GM19035 (cell line): ENCODE results near the gene ZNF526.

ENCODE experiments used
- ATAC-seq: cut with Tn5 transposase; IDR thresholded peaks from one replicate; pipeline ENCODE4 v1.9.1; 2021; ENCODE audit not compliant: unreplicated experiment

ZNF526 gene

GRCh38 chr19:42219812-42220750 lies at the start of gene ZNF526:
ZNF526 (plus strand) TSS chr19:42220312; CDS start chr19:42224404, 4,092 bp downstream.
- ATAC-seq, result peak; percentile 61

GRCh38 chr19:42170715-42171114 lies 49.4 kb upstream of the ZNF526 start:
- ATAC-seq, result no peak

GRCh38 chr19:42172261-42172660 lies 47.9 kb upstream of the ZNF526 start:
- ATAC-seq, result no peak

GRCh38 chr19:42173695-42174094 lies 46.4 kb upstream of the ZNF526 start:
- no peak for ATAC-seq

GRCh38 chr19:42174188-42174587 lies 45.9 kb upstream of the ZNF526 start:
- no peak for ATAC-seq

- ATAC-seq, result no peak
Observed at GRCh38 chr19:42174958-42175734, 45.0 kb upstream of the ZNF526 start.

- ATAC-seq, result no peak
Observed at GRCh38 chr19:42175952-42176648, 44.0 kb upstream of the ZNF526 start.

- ATAC-seq, result no peak
Observed at GRCh38 chr19:42176649-42176989, 43.5 kb upstream of the ZNF526 start.

- ATAC-seq, result no peak
Observed at GRCh38 chr19:42176990-42177685, 43.0 kb upstream of the ZNF526 start.

- no peak for ATAC-seq
Observed at GRCh38 chr19:42177686-42178019, 42.5 kb upstream of the ZNF526 start.

GRCh38 chr19:42178791-42179674 lies 41.1 kb upstream of the ZNF526 start:
- no peak for ATAC-seq

GRCh38 chr19:42184401-42184861 lies 35.7 kb upstream of the ZNF526 start:
- ATAC-seq, result no peak

- no peak for ATAC-seq
Observed at GRCh38 chr19:42185277-42185676, 34.8 kb upstream of the ZNF526 start.

- no peak for ATAC-seq
Observed at GRCh38 chr19:42188665-42189064, 31.4 kb upstream of the ZNF526 start.

- no peak for ATAC-seq
Observed at GRCh38 chr19:42189133-42189532, 31.0 kb upstream of the ZNF526 start.

GRCh38 chr19:42191330-42191729 lies 28.8 kb upstream of the ZNF526 start:
- no peak for ATAC-seq

GRCh38 chr19:42191855-42192254 lies 28.3 kb upstream of the ZNF526 start:
- ATAC-seq, result no peak

GRCh38 chr19:42193294-42193693 lies 26.8 kb upstream of the ZNF526 start:
- ATAC-seq, result no peak

- ATAC-seq, result no peak
Observed at GRCh38 chr19:42193706-42194105, 26.4 kb upstream of the ZNF526 start.
